WI38 (cell line): ENCODE measurements around the gene SMG7.

ENCODE experiments used
- H3K4me3 ChIP-seq: 2 replicates; pipeline ENCODE4 v1.5.1; 2011; ENCODE audit warnings: low read depth, mild to moderate bottlenecking, control low read depth, low read length
- TF ChIP-seq, protein P1 (sequence below): IDR thresholded peaks from 2 replicates; pipeline ENCODE4 v1.5.1; 2012; ENCODE audit warnings: low read depth, mild to moderate bottlenecking, control low read depth, low read length

SMG7 gene

DNA sequence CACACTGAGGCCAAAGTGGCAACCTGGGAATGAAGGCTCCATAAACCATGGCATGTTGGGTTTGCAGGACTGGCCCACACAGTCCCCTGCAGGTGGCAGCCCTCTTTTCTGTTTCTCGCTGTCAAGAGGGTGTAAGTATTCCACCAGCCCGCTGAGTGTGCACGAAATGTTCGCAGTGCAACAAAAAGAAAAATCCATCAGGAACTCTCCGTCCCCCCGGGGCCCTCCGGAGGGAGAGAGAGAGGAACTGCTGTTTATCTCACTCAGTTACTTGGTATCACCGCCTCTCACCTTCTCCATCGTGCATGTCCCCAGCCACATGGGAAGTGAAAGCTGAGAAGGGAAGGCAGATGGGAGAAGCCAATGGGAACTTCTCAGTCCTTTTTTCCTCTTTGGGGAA, 79.6 kb downstream of the SMG7 start:
- TF ChIP-seq, protein P1, sequence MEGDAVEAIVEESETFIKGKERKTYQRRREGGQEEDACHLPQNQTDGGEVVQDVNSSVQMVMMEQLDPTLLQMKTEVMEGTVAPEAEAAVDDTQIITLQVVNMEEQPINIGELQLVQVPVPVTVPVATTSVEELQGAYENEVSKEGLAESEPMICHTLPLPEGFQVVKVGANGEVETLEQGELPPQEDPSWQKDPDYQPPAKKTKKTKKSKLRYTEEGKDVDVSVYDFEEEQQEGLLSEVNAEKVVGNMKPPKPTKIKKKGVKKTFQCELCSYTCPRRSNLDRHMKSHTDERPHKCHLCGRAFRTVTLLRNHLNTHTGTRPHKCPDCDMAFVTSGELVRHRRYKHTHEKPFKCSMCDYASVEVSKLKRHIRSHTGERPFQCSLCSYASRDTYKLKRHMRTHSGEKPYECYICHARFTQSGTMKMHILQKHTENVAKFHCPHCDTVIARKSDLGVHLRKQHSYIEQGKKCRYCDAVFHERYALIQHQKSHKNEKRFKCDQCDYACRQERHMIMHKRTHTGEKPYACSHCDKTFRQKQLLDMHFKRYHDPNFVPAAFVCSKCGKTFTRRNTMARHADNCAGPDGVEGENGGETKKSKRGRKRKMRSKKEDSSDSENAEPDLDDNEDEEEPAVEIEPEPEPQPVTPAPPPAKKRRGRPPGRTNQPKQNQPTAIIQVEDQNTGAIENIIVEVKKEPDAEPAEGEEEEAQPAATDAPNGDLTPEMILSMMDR: no peak

DNA sequence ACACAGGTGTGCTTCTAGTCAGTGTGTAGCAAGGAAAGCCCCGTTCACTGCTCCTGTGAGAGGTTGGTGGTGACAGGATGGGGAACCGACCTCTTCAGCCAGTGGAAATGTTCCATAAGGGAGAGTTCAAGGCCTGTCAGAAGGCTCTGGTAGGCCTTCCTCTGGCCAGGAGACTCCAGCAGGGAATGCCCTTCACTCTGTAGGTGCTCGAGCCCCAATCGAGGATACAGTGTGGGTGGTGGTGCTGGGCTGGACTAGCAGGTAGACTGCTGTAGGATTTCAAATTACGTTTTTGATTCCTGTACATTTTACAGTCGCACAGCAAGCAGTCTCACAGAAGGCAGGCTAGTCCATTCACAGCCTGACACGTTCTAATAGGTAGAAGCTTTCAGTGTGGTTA, 80.1 kb downstream of the SMG7 start:
- TF ChIP-seq, protein P1: no peak
- H3K4me3 ChIP-seq: no peak overlapping the region

More for the DNA sequence above, 79.6 kb downstream of the SMG7 start:
- no peak overlapping the region for H3K4me3 ChIP-seq

DNA sequence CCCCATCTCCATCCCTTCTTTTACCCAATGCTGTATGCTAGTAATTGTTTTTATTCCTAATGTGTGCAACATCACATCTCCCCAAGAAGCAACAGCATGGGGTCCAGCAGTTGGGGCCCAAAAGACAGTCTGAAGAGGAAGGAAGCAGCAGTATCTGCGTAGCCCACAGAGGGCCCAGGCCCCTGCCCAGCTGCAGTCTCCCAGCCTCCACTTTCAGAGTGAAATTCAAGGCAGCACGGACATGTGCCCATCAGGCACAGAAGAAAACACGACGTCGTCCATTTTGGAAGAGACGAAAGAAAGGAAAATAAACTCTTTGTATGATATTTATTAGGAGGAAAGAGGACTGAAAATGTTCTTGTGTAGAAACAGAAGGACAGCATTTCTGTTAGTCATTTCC, 80.6 kb downstream of the SMG7 start:
- TF ChIP-seq, protein P1: no peak
- H3K4me3 ChIP-seq: no peak overlapping the region

DNA sequence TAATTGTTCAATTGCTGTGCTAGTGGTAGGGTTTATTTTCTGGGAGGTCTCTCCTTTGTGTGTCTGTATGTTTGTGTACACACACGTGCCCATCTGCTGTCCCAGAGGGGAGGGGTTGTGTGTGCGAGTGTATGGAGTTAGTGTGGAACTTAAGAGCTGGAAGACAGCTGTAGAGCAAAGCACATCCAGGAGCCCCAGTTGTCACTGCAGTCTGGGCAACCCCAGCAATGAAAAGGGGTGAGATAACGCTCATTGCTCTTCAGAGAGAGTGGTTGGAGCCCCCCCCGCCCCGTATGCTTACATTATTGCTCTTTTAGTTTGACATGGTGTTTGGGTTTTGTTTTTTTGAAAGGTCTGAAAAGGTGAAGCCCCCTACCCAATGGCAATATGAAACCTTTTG, 81.0 kb downstream of the SMG7 start:
- TF ChIP-seq, protein P1: no peak
- no peak overlapping the region for H3K4me3 ChIP-seq

DNA sequence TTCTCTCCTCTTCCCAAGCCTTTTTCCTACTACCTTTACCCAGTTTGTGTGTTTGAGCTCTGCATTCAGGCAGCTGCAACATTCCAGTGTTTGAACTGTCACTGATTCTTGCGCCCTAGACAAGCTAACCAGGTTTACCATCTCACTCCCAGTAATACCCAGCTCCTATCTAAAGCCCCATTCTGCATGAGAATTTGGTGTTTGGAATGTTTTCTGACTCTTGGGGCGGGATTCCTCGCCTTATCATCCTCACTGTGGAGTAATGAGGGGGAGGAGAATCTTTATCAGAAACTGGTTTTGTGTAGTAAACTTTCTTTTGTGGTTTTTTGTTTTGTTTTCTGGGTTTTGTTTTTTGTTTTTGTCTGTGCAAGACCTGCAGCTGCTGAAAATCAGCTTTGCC, 81.5 kb downstream of the SMG7 start:
- TF ChIP-seq, protein P1: no peak
- H3K4me3 ChIP-seq: no peak overlapping the region

DNA sequence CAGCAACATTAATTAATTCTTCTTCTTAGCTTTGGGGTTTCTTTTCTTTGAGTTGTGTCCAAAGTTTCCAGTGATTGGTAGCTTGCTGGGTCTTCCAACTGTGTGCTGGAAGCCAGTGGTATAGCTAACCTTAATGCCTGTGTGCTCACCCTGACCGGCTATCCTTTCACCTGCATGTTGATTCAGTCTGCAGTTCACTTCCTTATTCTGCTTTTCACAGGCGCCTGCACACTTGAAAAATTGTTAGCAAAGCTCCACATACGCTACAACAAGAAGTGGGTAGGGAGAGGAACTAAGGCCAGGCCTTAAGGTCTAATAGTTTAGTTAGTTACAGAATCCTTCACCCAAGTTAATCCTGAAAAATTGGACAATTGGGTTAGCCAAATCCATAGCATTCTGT, 82.3 kb downstream of the SMG7 start:
- TF ChIP-seq, protein P1: no peak
- no peak overlapping the region for H3K4me3 ChIP-seq

DNA sequence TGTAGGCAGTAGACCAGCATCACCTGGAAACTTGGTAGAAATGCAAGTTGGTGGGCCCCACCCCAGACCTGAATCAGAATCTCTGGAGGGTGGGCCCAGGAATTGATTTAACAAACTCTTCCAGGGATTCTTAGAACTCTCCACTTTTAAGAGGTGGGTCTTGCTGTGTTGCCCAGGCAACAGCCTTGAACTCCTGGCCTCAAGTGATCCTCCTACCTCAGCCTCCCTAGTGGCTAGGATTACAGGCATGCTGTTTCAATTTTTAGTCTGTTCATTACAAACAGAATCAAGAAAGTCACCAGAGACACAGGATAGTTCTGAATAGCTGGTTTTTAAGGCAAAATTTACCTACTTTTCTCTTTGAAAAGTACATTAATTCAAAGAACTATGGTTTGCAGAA, 86.8 kb downstream of the SMG7 start:
- no peak overlapping the region for H3K4me3 ChIP-seq
- TF ChIP-seq, protein P1: no peak
